IPS DF 6.9 (cell line): Measurements from ENCODE around the gene PRKAR2B.

Experiments
- DNase-seq: peaks from one replicate; pipeline ENCODE4 v3.0.0-alpha.2; 2013; ENCODE audit warnings: low read depth, low spot score
- H3K27ac ChIP-seq: one replicate; pipeline ENCODE4 v1.5.1; 2013; ENCODE audit warnings: low read length, control low read depth
- H3K27me3 ChIP-seq: 2 replicates; pipeline ENCODE4 v1.6.1; 2013; ENCODE audit warnings: mild to moderate bottlenecking, low read length; ENCODE audit not compliant: control insufficient read depth, insufficient read depth
- H3K36me3 ChIP-seq: 2 replicates; pipeline ENCODE4 v1.6.1; 2013; ENCODE audit warnings: low read length; ENCODE audit not compliant: control insufficient read depth, insufficient read depth
- H3K4me1 ChIP-seq: 2 replicates; pipeline ENCODE4 v1.6.1; 2013; ENCODE audit warnings: low read length; ENCODE audit not compliant: control insufficient read depth, insufficient read depth
- H3K4me3 ChIP-seq: 2 replicates; pipeline ENCODE4 v1.5.1; 2013; ENCODE audit warnings: mild to moderate bottlenecking, low read length
- H3K9me3 ChIP-seq: 2 replicates; pipeline ENCODE4 v1.6.1; 2013; ENCODE audit warnings: low read length, inconsistent platforms; ENCODE audit not compliant: control insufficient read depth, insufficient read depth
- WGBS: extraction: QIAGEN DNeasy Blood & Tissue Kit; methylation state at CpG from one replicate; pipeline ENCODE4 v1.1.7; 2013; ENCODE audit warnings: mixed read lengths, missing lambda C conversion rate; ENCODE audit not compliant: insufficient read length, insufficient coverage; 5-methylcytosine and 5-hydroxymethylcytosine counted together

The PRKAR2B gene

DNA sequence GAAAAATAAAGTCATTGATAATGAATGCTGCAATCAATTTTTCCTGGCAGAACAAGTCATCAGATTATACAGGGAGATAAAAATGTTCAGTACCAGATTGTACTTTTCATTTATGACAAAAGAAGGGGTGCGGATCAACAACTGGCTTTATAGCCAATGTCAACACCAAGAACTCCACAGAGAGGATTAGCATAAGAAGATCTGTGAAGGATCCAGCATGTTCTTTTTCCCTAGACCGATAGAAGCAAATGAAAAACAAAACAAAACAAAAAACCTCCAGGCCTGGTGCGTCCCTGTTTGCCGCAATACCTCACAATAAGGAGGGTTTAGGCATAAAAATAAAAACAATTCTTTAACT lies 34.7 kb upstream of the PRKAR2B start:
- no peak overlapping the region for H3K4me3 ChIP-seq
- no peak for DNase-seq
- no peaks in the 10 kb centered on the region for H3K9me3 ChIP-seq
- H3K27ac ChIP-seq, result no peak overlapping the region
- H3K27me3 ChIP-seq, result no peaks in the 10 kb centered on the region
- no peaks in the 10 kb centered on the region for H3K36me3 ChIP-seq
- no peaks in the 10 kb centered on the region for H3K4me1 ChIP-seq
- WGBS, result no CpG with 5 or more reads among the region's 4 CpGs

DNA sequence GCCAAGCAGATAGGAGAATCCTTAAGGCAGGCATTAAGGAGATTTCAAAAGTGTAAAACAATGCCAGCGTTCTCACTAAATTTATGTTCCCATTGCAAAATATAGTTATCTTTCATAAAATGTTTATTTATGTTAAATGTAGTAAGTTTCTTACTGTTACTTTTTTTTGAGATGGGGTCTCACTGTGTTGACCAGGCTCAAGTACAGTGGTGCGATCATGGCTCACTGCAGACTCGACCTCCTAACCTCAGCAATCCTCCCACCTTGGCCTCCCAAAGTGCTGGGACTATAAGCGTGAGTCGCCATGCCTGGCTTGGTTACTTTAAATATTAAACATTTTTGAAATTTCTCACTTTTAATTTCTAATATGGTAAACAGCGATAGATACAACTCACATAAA lies 31.8 kb upstream of the PRKAR2B start:
- Histone ChIP-seq H3K9me3 (no peaks in the 10 kb centered on the region), H3K27me3 (no peaks in the 10 kb centered on the region), H3K27ac (no peak overlapping the region), H3K4me1 (no peaks in the 10 kb centered on the region), H3K4me3 (no peak overlapping the region), H3K36me3 (no peaks in the 10 kb centered on the region)
- DNase-seq, result no peak
- no CpG with 5 or more reads among the region's 6 CpGs for WGBS

DNA sequence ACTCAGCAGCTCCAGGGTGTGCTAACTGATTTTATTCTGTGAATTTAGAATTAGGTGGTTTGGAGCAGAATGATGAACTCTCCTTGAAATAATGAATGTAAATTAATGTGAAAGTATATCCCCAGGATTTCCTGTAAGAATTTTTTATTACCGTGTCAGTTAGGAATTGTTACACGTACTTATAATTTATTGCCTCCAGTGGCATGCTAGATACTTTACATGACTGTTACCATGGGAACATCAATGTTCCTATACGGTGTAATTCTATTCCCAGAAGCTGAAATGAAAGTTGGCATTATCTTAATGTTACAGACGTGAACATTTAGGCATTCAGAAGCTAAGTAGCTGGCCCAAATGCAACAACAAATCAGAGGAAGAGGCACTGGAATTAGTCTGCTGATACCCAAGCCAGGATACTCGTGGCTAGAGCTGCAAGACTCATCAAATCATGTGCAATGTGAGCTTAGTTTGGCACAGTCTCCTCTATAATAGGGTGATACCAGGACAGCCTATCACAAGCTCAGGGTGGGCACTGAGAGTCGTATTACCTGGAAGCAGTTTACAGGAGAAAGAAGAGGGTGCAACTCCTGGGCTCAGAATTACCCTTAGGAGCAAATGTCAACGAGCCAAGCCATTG lies 30.0 kb upstream of the PRKAR2B start:
- peak; percentile 5 for DNase-seq

DNA sequence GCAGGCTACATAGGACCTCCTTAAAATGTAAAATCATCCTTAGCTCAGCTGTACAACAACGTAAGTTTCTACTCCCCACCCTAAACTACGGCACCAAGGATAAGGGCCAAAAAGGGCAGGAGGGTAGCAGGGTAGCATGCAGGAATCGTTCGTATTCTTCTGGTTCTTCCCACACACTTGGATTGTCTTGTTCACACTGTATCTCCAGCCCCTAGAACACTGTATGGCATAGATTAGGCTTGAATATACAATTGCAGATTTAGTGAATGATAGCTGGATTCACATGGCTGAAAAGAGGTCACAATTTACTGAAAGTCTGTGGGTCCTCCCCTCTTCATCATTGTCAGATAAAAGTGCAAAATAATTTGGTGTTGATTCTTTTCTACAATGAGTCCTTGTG lies 28.2 kb upstream of the PRKAR2B start:
- no CpG with 5 or more reads among the region's 4 CpGs for WGBS
- DNase-seq, result no peak
- no peaks in the 10 kb centered on the region for H3K9me3 ChIP-seq
- no peaks in the 10 kb centered on the region for H3K36me3 ChIP-seq
- H3K4me1 ChIP-seq, result no peaks in the 10 kb centered on the region
- no peaks in the 10 kb centered on the region for H3K27me3 ChIP-seq
- H3K27ac ChIP-seq, result no peak overlapping the region
- no peak overlapping the region for H3K4me3 ChIP-seq

More for the DNA sequence above, 30.0 kb upstream of the PRKAR2B start:
- WGBS, result no CpG with 5 or more reads among the region's 7 CpGs
- Histone ChIP-seq H3K27me3 (no peaks in the 10 kb centered on the region), H3K4me1 (no peaks in the 10 kb centered on the region), H3K36me3 (no peaks in the 10 kb centered on the region), H3K4me3 (no peak overlapping the region), H3K27ac (no peak overlapping the region), H3K9me3 (no peaks in the 10 kb centered on the region)

- Histone ChIP-seq H3K27me3 (no peaks in the 10 kb centered on the region), H3K9me3 (no peaks in the 10 kb centered on the region), H3K4me1 (no peaks in the 10 kb centered on the region), H3K4me3 (no peak overlapping the region), H3K36me3 (no peaks in the 10 kb centered on the region), H3K27ac (no peak overlapping the region)
- no peak for DNase-seq
- WGBS, result no CpG with 5 or more reads among the region's 2 CpGs
Observed at GRCh38 chr7:107017965-107018719, 26.4 kb upstream of the PRKAR2B start.

DNA sequence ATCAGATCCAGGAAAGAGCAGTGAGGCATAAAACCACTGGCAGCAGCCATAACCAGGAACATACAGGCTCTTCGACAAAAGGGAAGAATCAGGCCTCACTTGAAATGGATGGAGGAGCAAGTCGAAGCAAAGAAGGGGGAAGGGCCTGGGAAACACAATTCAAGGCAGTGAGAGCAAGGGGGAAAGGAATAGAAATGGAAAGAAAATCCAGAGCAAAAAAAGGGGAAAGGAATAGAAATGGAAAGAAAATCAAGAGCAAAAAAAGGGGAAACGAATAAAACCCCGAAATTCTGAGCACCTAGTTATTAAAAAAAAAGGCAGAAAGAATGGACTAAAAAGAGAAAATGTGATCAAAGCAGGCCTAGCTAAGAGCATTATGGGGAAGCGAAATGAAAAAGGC lies 24.1 kb upstream of the PRKAR2B start:
- Histone ChIP-seq H3K36me3 (no peaks in the 10 kb centered on the region), H3K27ac (no peak overlapping the region), H3K4me1 (no peaks in the 10 kb centered on the region), H3K27me3 (no peaks in the 10 kb centered on the region), H3K4me3 (no peak overlapping the region), H3K9me3 (no peaks in the 10 kb centered on the region)
- DNase-seq, result no peak
- WGBS, result no CpG with 5 or more reads among the region's 5 CpGs

DNA sequence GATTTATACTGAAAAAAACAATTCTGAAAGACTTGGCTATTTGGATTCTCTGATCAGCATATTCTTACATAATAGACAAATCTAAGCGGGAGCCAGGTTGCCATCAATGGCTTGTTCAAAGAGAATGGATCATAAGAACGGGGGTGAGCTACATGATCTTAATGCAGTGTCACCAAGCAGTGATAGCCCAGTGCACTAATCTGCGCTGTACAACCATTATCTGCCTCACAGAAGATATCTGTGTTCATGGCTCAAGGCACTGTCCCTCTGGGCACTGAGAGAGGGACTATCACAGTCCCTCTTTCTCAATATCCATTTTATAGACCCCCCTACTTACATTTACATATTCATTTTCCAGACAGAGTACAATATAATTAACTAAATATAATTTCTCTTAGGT lies 22.9 kb upstream of the PRKAR2B start:
- H3K36me3 ChIP-seq, result no peaks in the 10 kb centered on the region
- no peaks in the 10 kb centered on the region for H3K27me3 ChIP-seq
- H3K9me3 ChIP-seq, result no peaks in the 10 kb centered on the region
- WGBS, result no CpG with 5 or more reads among the region's 3 CpGs
- no peaks in the 10 kb centered on the region for H3K4me1 ChIP-seq
- DNase-seq, result no peak
- no peak overlapping the region for H3K27ac ChIP-seq
- no peak overlapping the region for H3K4me3 ChIP-seq

DNA sequence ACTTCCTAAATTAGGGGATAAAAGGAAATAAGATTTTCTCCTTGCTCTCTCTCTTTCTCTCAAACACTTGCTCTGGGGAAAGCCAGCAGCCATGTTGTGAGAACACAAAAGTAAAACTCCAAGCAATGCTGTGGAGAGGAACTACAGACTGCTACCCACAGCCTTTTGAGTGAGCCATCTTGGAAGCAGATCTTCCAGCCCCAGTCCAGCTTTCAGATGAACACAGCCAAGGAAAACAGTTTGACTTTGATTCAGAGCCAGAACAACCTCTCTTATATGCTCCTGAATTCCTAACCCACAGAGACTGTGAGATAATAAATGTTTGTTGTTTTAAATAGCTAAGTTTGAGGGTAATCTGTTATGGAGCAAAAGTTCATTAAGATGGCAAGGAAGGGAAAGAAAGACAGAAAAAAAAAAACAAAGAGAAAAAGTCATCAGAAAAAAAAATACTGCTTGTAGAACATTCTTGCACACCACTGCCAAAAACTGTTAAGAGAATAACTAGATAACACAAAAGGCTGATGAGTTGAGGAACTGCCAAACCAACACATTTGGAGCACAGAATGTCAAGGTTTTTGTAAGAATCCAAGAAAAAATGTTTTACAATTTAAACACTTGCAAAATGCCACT lies 20.9 kb upstream of the PRKAR2B start:
- Histone ChIP-seq H3K36me3 (no peaks in the 10 kb centered on the region), H3K4me3 (no peak overlapping the region), H3K4me1 (no peaks in the 10 kb centered on the region), H3K9me3 (no peaks in the 10 kb centered on the region), H3K27ac (no peak overlapping the region), H3K27me3 (no peaks in the 10 kb centered on the region)
- DNase-seq, result no peak

DNA sequence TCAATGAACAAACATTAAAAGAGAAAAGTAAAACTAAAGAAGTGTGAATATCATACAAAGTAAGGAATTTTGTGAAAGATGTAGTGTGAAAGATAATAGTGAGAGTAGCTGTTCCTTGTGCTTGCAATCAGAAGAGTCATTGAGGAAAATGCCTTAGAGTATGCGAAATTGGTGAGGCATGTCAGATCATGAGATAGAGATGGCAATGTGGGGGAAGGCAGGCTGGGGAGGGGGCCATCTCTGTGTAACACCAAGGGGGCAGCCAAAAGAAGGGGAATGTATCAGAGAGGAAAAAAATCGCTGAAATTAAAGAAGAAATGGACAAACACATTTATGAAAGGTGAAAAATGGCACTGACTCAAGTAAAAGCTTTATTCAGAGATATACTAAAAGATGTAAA lies 19.6 kb upstream of the PRKAR2B start:
- Histone ChIP-seq H3K9me3 (no peaks in the 10 kb centered on the region), H3K36me3 (no peaks in the 10 kb centered on the region), H3K4me1 (no peaks in the 10 kb centered on the region), H3K27me3 (no peaks in the 10 kb centered on the region), H3K27ac (no peak overlapping the region), H3K4me3 (no peak overlapping the region)
- WGBS, result no CpG with 5 or more reads among the region's 2 CpGs
- no peak for DNase-seq

DNA sequence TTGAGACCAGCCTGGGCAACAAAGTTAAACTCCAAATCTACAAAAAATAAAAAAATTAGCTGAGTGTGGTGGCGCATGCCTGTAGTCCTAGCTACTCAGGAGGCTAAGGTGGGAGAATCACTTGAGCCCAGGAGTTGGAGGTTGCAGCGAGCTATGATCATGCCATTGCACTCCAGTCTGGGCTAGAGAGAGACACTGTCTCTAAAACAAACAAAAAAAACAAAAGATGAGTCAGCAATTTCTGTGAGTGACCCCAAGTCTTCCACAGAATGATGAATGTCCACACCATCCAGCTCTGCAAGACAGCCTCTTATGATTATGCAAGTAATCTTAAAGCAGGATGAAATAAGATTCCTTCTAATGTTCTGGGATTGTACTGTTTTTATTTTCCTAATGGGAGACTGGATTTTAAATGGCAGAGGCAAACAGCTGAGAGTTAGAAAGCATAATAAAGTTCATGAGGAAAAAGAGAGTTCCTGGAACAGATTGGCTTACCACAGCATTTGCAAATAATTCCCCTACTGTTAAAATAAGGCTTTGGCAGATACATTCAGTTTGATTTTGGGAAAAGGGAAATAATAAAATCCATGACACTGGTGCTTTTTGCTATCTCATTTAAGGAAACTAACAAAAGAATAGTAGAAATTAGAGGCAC lies 18.9 kb upstream of the PRKAR2B start:
- Histone ChIP-seq H3K36me3 (no peaks in the 10 kb centered on the region), H3K27me3 (no peaks in the 10 kb centered on the region), H3K4me1 (no peaks in the 10 kb centered on the region), H3K27ac (no peak overlapping the region), H3K9me3 (no peaks in the 10 kb centered on the region), H3K4me3 (no peak overlapping the region)
- no peak for DNase-seq
- no CpG with 5 or more reads among the region's 2 CpGs for WGBS
